Ovary (tissue), 9 donors: ENCODE measurements around the gene COL15A1. TPM values are rescaled to one million over a fixed set of nuclear protein-coding genes. Genes with fewer than 3 reads are reported as not detected.

Experiments
- DNase-seq, 5 donors: peaks; one replicate each; pipeline ENCODE4 v3.0.0-alpha.2; 2019 to 2020
- H3K27ac ChIP-seq, 2 donors: fragments of 200-600 bp; one replicate each; pipeline versions ENCODE4 v1.5.1 to v1.8.0; 2019 to 2022
- H3K27me3 ChIP-seq: fragments of 200-600 bp; one replicate; pipeline ENCODE4 v1.8.0; 2022
- H3K36me3 ChIP-seq: fragments of 200-600 bp; sonication (generic); one replicate; pipeline ENCODE4 v1.5.1; 2019
- H3K4me1 ChIP-seq: one replicate; pipeline ENCODE4 v1.8.1; 2013; ENCODE audit warnings: mild to moderate bottlenecking, moderate library complexity; ENCODE audit not compliant: insufficient read depth
- H3K4me3 ChIP-seq: fragments of 200-600 bp; sonication (generic); one replicate; pipeline ENCODE4 v1.5.1; 2017
- H3K9me3 ChIP-seq, 2 donors: fragments of 200-600 bp in 1 of 2; sonication (generic) in 1 of 2; one replicate each; pipeline versions ENCODE4 v1.5.1 to v1.8.1; 2013 to 2019; ENCODE audit warnings: mild to moderate bottlenecking in 1 of 2, moderate library complexity in 1 of 2
- CTCF ChIP-seq, 3 donors: fragments of 450-650 bp in 2 of 3; fragments of 200-600 bp in 1 of 3; IDR thresholded peaks; one replicate each; pipeline versions ENCODE4 v1.5.1 to v1.8.0; 2016 to 2022; ENCODE audit warnings: antibody characterized with exemption in 3 of 3, mild to moderate bottlenecking in 1 of 3
- EP300 ChIP-seq: sonication (generic); formaldehyde crosslinking; IDR thresholded peaks from one replicate; pipeline ENCODE4 v1.6.1; 2017; ENCODE audit warnings: antibody characterized with exemption
- POLR2A ChIP-seq: fragments of 450-650 bp; IDR thresholded peaks from one replicate; pipeline ENCODE4 v1.6.1; 2017; ENCODE audit warnings: antibody characterized with exemption, mild to moderate bottlenecking, moderate library complexity
- WGBS, 3 donors: extraction: QIAGEN DNeasy Blood & Tissue Kit in 1 of 3; methylation state at CpG; one replicate each; pipeline versions ENCODE4 v1.1.5 to v1.1.7; 2013 to 2017; 5-methylcytosine and 5-hydroxymethylcytosine counted together
- intact Hi-C, 4 donors: fragments of 100-400 bp; cut with DNase I; formaldehyde crosslinking; loops; one replicate each; pipeline versions ENCODE4 v1.11.0 to v1.15.1; 2022 to 2023
- polyA plus RNA-seq, 2 donors: library from polyadenylated mRNA; stranded (reverse); fragments of 200-250 nt in 1 of 2; fragments of 350-450 nt in 1 of 2; fragmentation: Illumina TruSeq in 1 of 2; extraction: RNeasy Lipid Tissue Mini Kit (QIAGEN cat#74804) in 1 of 2; gene quantifications; one replicate each; pipeline ENCODE4 v1.2.3, GENCODE V29; 2013 to 2014
- total RNA-seq, 7 donors: library from RNA; depleted of rRNA in 2 of 7; stranded (reverse); fragments of >200 nt in 2 of 7; fragmentation: NEBNext Ultra II Directional in 3 of 7; extraction: Animal tissue kit (Norgen Biotek cat#: 25700) in 3 of 7; gene quantifications; one replicate each; pipeline versions ENCODE4 v1.1.0 to v1.2.4, GENCODE V29; 2016 to 2023
- donor health status: DM: no; HTN: no; CAD: no; lungs with moderate emphysema.
- donor health status: DM: no; HTN: no; CAD: no.
- donor health status: Bipolar disorder and iron deficiency.
- donor health status: DM: yes; HTN: yes; CAD: no.
- donor health status: DM: no; HTN: no; CAD: no.
- donor health status: DM: yes; HTN: yes; CAD: no.

The COL15A1 gene
- total and polyA plus RNA-seq, 9 donors, result 12.8 to 195 (median 48.6) TPM

- no peaks in the 10 kb centered on the region for H3K4me1 ChIP-seq
- no peaks in the 10 kb centered on the region for H3K9me3 ChIP-seq
- H3K27me3 ChIP-seq, result no peaks in the 10 kb centered on the region
- intact Hi-C loops, result no loop called here
- H3K4me3 ChIP-seq, result no peak overlapping the region
- no peak overlapping the region for H3K27ac ChIP-seq
- 93 to 98% (median 96%) methylated on average over 1 of the region's 1 CpG for WGBS, 3 donors
- no peaks in the 10 kb centered on the region for H3K36me3 ChIP-seq
- TF ChIP-seq CTCF (IDR thresholded peaks at IDR 0.05), result no peak
- no peak for TF ChIP-seq EP300
- no peak for TF ChIP-seq POLR2A
- DNase-seq, result no peak
These were observed 118.8 kb downstream of the COL15A1 start for GRCh38 chr9:99062549-99062948.

DNA sequence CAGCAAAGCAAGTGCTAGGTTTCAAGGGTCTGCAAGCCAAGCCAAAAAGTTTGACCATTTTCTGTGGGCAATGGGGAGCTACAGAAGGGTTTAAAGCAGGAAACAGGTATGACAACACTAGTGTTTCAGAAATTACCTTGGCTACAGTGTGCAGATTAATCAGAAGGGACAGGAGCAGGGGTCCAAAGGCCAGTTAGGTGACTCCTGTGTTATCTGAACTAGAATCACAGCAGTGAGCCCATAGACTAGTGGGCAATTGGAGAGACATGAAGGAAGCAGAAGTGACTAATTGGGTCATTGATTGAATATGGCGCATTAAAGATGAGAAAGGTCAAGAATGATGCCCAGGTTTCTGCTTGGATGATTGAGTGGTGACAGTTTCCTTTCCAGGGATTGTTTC lies 119.8 kb downstream of the COL15A1 start:
- H3K4me3 ChIP-seq, result no peak overlapping the region

DNA sequence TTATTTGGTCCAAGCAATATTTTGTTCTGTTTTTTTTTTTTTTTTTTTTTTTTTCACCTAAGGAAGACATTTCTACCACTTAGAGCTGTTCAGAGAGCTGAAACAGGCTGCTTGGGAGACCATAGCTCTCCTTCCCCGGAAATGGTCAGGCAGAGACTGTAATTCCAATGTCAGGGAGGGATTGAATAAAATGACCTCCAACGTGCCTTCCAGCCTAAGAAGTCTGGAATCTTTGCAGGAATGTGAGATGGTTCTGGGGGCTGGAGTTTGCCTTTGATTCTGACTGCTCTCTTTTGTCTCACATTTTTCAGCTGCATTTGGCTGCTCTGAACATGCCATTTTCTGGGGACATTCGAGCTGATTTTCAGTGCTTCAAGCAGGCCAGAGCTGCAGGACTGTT lies 122.9 kb downstream of the COL15A1 start:
- Histone ChIP-seq H3K4me3 (no peak overlapping the region), H3K27ac (no peak overlapping the region), H3K4me1 (peaks cover 1% of the 10 kb centered on the region), H3K27me3 (no peaks in the 10 kb centered on the region), H3K9me3 (no peaks in the 10 kb centered on the region), H3K36me3 (no peaks in the 10 kb centered on the region)
- DNase-seq, result no peak
- intact Hi-C loops, result no loop called here
- TF ChIP-seq EP300 (no peak), POLR2A (no peak), CTCF (IDR thresholded peaks at IDR 0.05) (no peak)
- 57 to 73% (median 68%) methylated on average over 3 of the region's 3 CpGs for WGBS, 3 donors

More for the DNA sequence above, 119.8 kb downstream of the COL15A1 start:
- TF ChIP-seq CTCF (IDR thresholded peaks at IDR 0.05), result no peak
- no peak for TF ChIP-seq POLR2A
- TF ChIP-seq EP300, result no peak
- no peaks in the 10 kb centered on the region for H3K27me3 ChIP-seq
- 88 to 100% (median 98%) methylated on average over 1 of the region's 1 CpG for WGBS, 3 donors
- no peaks in the 10 kb centered on the region for H3K4me1 ChIP-seq
- intact Hi-C loops, result no loop called here
- H3K27ac ChIP-seq, result no peak overlapping the region
- no peaks in the 10 kb centered on the region for H3K36me3 ChIP-seq
- H3K9me3 ChIP-seq, result no peaks in the 10 kb centered on the region
- DNase-seq, result no peak

DNA sequence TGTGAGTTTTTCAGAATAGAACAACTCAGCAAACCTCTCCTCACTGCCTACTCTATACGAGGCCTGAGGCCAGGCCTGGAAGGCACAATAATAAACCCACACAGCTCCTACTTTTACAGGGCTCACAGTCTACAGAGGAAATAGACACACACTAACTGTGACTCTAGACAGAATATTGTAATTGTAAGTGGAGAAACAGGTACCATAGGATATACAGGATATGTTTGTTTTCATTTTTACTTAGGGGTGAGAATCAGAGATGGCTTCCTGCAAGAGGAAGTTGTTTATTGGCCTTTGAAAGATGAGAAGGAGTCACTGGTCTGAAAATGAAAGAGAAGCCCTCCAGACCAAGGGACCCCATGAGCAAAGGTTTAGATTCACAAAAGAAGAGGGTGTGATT lies 125.4 kb downstream of the COL15A1 start:
- Histone ChIP-seq H3K4me1 (peaks cover 1% of the 10 kb centered on the region), H3K27ac (no peak overlapping the region), H3K36me3 (no peaks in the 10 kb centered on the region), H3K9me3 (no peaks in the 10 kb centered on the region), H3K27me3 (no peaks in the 10 kb centered on the region), H3K4me3 (no peak overlapping the region)
- TF ChIP-seq POLR2A (no peak), EP300 (no peak), CTCF (IDR thresholded peaks at IDR 0.05) (no peak)
- WGBS, 3 donors, result 65 to 89% (median 72%) methylated on average over 1 of the region's 1 CpG
- intact Hi-C loops, result no loop called here
- DNase-seq, result no peak

DNA sequence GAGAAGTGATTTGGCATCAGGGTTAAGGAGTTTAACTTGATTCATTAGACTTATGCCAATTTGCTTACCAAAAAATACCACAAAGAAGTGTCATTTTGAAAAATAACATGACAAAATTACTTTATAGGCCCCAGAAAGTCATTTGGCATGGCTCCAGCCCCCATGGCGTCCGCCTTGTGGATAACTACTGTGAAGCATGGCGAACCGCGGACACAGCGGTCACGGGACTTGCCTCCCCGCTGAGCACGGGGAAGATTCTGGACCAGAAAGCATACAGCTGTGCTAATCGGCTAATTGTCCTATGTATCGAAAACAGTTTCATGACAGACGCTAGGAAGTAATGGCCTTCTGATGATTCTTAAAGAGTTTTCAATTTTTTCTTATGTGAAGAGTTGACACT lies 125.8 kb downstream of the COL15A1 start:
- TF ChIP-seq POLR2A (no peak), EP300 (no peak), CTCF (IDR thresholded peaks at IDR 0.05) (no peak)
- H3K4me1 ChIP-seq, result peaks cover 1% of the 10 kb centered on the region
- H3K4me3 ChIP-seq, result no peak overlapping the region
- H3K27me3 ChIP-seq, result no peaks in the 10 kb centered on the region
- H3K36me3 ChIP-seq, result no peaks in the 10 kb centered on the region
- DNase-seq, result no peak
- no peaks in the 10 kb centered on the region for H3K9me3 ChIP-seq
- intact Hi-C loops, result no loop called here
- WGBS, 3 donors, result 91 to 96% (median 93%) methylated on average over 12 of the region's 12 CpGs
- H3K27ac ChIP-seq, result no peak overlapping the region
